Endothelial cell of umbilical vein (primary cell): ENCODE data around the gene RFX7. TPM values are rescaled to one million over a fixed set of nuclear protein-coding genes. Genes with fewer than 3 reads are reported as not detected.

Source experiments
- BruUV-seq: library from RNA; stranded (reverse); fragments of 400-500 nt; replicated peaks from 2 replicates; lab custom pipeline; 2021; lab: Mats Ljungman, UMichigan
- CTCF ChIA-PET: fragments of 300-600, 350-600 bp; sonication (Branson Sonifier 250); formaldehyde crosslinking; loops from one replicate; lab custom pipeline; 2021; ENCODE audit warnings: antibody characterized with exemption, inconsistent platforms; lab: Charles Lee
- POLR2A ChIA-PET: fragments of 300-600, 350-600 bp; sonication (Branson Sonifier 250); formaldehyde crosslinking; loops from one replicate; lab custom pipeline; 2021; ENCODE audit warnings: antibody characterized with exemption, inconsistent platforms; lab: Charles Lee
- DNase-seq: peaks from one replicate; pipeline ENCODE4 v3.0.0-alpha.2; 2011; ENCODE audit warnings: low read depth, low spot score
- FAIRE-seq: peaks from 2 replicates; lab custom pipeline; 2011; peaks lifted over from hg19 to GRCh38; lab: Jason Lieb, UNC
- H2AFZ ChIP-seq: 2 replicates; pipeline ENCODE4 v1.6.0; 2012; ENCODE audit warnings: low read depth, low read length, control low read depth, inconsistent platforms
- H3K27ac ChIP-seq: 2 replicates; pipeline ENCODE4 v1.5.1; 2011; ENCODE audit warnings: low read depth, mild to moderate bottlenecking, control low read depth, low read length, moderate library complexity; ENCODE audit not compliant: insufficient read depth
- H3K27me3 ChIP-seq, 2 experiments: 2 replicates each; pipeline versions ENCODE4 v1.6.0 to v1.6.1; 2011; ENCODE audit warnings: low read length in 2 of 2, mixed read lengths in 1 of 2; ENCODE audit not compliant: control insufficient read depth in 2 of 2, insufficient read depth in 2 of 2
- H3K36me3 ChIP-seq, 2 experiments: 2 replicates in 1 of 2; 3 replicates in 1 of 2; pipeline ENCODE4 v1.5.1; 2011; ENCODE audit warnings: low read length in 2 of 2, mild to moderate bottlenecking in 1 of 2, moderate library complexity in 1 of 2; ENCODE audit not compliant: control insufficient read depth in 2 of 2, insufficient read depth in 2 of 2; ENCODE audit errors: extremely low read depth in 1 of 2
- H3K4me1 ChIP-seq: 3 replicates; pipeline ENCODE4 v1.5.1; 2011; ENCODE audit warnings: mild to moderate bottlenecking, low read length; ENCODE audit not compliant: control insufficient read depth, insufficient read depth; ENCODE audit errors: extremely low read depth
- H3K4me2 ChIP-seq: 2 replicates; pipeline ENCODE4 v1.6.1; 2011; ENCODE audit warnings: low read length, control low read depth, mixed read lengths; ENCODE audit not compliant: insufficient read depth
- H3K4me3 ChIP-seq, 3 experiments: fragments of 200-600 bp in 1 of 3; sonication (generic), shearing (Covaris generic) in 1 of 3; replicated peaks in 1 of 3; 2 replicates each; pipeline ENCODE4 v1.5.1; 2011 to 2016; ENCODE audit warnings: control low read depth in 3 of 3, low read length in 3 of 3, mild to moderate bottlenecking in 2 of 3, inconsistent platforms in 1 of 3, low read depth in 1 of 3, moderate library complexity in 1 of 3; ENCODE audit not compliant: insufficient read depth in 1 of 3
- H3K79me2 ChIP-seq: 2 replicates; pipeline ENCODE4 v1.6.0; 2012; ENCODE audit warnings: low read length, inconsistent platforms; ENCODE audit not compliant: control insufficient read depth, insufficient read depth
- H3K9ac ChIP-seq: replicated peaks from 2 replicates; pipeline ENCODE3; 2011; ENCODE audit warnings: low read length, control low read depth; ENCODE audit not compliant: insufficient read depth; ENCODE audit errors: extremely low read depth
- H3K9me1 ChIP-seq: replicated peaks from 3 replicates; pipeline ENCODE4 v1.6.0; 2011; ENCODE audit warnings: mild to moderate bottlenecking, low read length; ENCODE audit not compliant: control insufficient read depth, insufficient read depth; ENCODE audit errors: extremely low read depth
- H3K9me3 ChIP-seq: replicated peaks from 2 replicates; pipeline ENCODE4 v1.5.1; 2012; ENCODE audit warnings: low read length, inconsistent platforms; ENCODE audit not compliant: control insufficient read depth, insufficient read depth
- H4K20me1 ChIP-seq: replicated peaks from 2 replicates; pipeline ENCODE3; 2011; ENCODE audit warnings: mild to moderate bottlenecking, low read length; ENCODE audit not compliant: control insufficient read depth, insufficient read depth; ENCODE audit errors: extremely low read depth
- CTCF ChIP-seq, 2 donors: IDR thresholded peaks; 1 replicate in 1 of 2; 2 replicates in 1 of 2; pipeline ENCODE4 v1.5.1; 2011; ENCODE audit warnings: low read length in 2 of 2, mild to moderate bottlenecking in 2 of 2, moderate library complexity in 2 of 2, control low read depth in 1 of 2, inconsistent platforms in 1 of 2, low read depth in 1 of 2; ENCODE audit not compliant: insufficient read depth in 1 of 2; ENCODE audit errors: extremely low read depth in 1 of 2
- POLR2A ChIP-seq: IDR thresholded peaks from 2 replicates; pipeline ENCODE4 v1.6.1; 2012; ENCODE audit warnings: low read depth, mild to moderate bottlenecking, control low read depth, low read length
- POLR2AphosphoS5 ChIP-seq: IDR thresholded peaks from 2 replicates; pipeline ENCODE4 v1.6.1; 2012; ENCODE audit warnings: low read depth, mild to moderate bottlenecking, control low read depth, low read length, moderate library complexity; ENCODE audit not compliant: insufficient read depth
- dilution Hi-C: fragments of 300-500 bp; cut with MboI; formaldehyde crosslinking; loops from one replicate; pipeline ENCODE4 v1.15.0; 2019; ENCODE audit warnings: low sequenced_read_pairs; ENCODE audit not compliant: extremely low pct_ligation_motif_present
- intact Hi-C: fragments of 100-400 bp; cut with micrococcal nuclease; formaldehyde crosslinking; loops from one replicate; pipeline ENCODE4 v1.10.0; 2022
- polyA plus RNA-seq, 4 experiments: library from polyadenylated mRNA; depleted of rRNA in 3 of 4; stranded (reverse) in 3 of 4; unstranded in 1 of 4; fragments of >200 nt; gene quantifications; 2 replicates each; pipeline versions ENCODE4 v1.2.1 to v1.2.3, GENCODE V29; 2011 to 2012; ENCODE audit warnings: missing spikeins in 1 of 4
- total RNA-seq: library from RNA; stranded (reverse); gene quantifications from 2 replicates; pipeline ENCODE4 v1.2.3, GENCODE V29; 2021

The RFX7 gene
- total and polyA plus RNA-seq, 2 donors (not counting 3 experiments of a cell fraction or from before 2014, with no cell fraction given) = 6.3 to 23.0 TPM

- Histone ChIP-seq H4K20me1 (no peaks in the 10 kb centered on the region), H3K36me3 (no peaks in the 10 kb centered on the region), H3K79me2 (peaks cover 17% of the 10 kb centered on the region), H2AFZ (no peak overlapping the region), H3K4me2 (no peak overlapping the region), H3K27ac (no peak overlapping the region), H3K9me1 (no peaks in the 10 kb centered on the region), H3K4me1 (peaks cover 12% of the 10 kb centered on the region), H3K9me3 (no peaks in the 10 kb centered on the region), H3K4me3 (no peak overlapping the region), H3K9ac (no peak overlapping the region), H3K27me3 (peaks cover 0 to 7% of the 10 kb centered on the region in 2 experiments)
- TF ChIP-seq POLR2AphosphoS5 = no peak
- no peak for TF ChIP-seq CTCF (IDR thresholded peaks at IDR 0.05; ENCODE audit: extremely low read depth in 1 of 2, insufficient read depth in 1 of 2, low read depth in 1 of 2, low read length in 2 of 2)
- TF ChIP-seq POLR2A = no peak
- intact Hi-C loops (loop anchor here (2.0 to 10.0 kb wide), 3 partner anchors 120 to 598 kb away; partner anchors contain the start of gene TEX9), dilution Hi-C loops (no loop called here)
- FAIRE-seq (no peak), DNase-seq (no peak)
- POLR2A ChIA-PET = no interaction called here
- CTCF ChIA-PET = interaction anchor here (3.2 to 5.4 kb wide), 2 partner anchors 180 to 181 kb away, joined by 22 to 99 read pairs; no protein-coding TSS in a partner anchor
- no TSS peak for BruUV-seq
Measured at GRCh38 chr15:56247266-56247665, 3.6 kb upstream of the RFX7 start.
